ENCODE measurements around the gene SEC16A. TPM values are rescaled to one million over a fixed set of nuclear protein-coding genes. Genes with fewer than 3 reads are reported as not detected.

Gene SEC16A
- total and polyA plus RNA-seq, 4 donors = 21.7 to 96.1 (median 66.0) TPM

DNA sequence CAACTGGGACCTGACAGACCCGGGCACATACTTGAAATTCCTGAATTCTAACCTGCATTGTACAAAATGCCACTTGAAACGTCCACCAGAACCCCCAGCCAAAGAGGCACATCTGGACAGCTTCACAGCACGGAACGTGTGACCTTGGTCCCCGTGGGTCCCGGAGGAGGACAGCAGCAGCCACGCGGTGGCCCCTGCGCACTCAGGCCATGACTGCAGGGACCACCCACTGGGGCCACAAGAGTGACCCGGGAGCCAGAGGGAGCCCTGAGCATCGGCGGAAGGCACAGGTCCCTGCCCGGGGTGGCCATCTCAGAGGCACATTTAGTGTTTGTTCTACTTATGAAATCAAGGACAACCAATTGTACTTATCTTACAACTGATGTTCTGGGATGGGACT lies 80.8 kb downstream of the SEC16A start:
- H3K9me3 ChIP-seq (ENCODE audit: control insufficient read depth in 4 of 4, low read length in 3 of 4) = no peaks in the 10 kb centered on the region
- TF ChIP-seq YY1 (IDR thresholded peaks at IDR 0.05) (no peak), FOXA1 (IDR thresholded peaks at IDR 0.05) (no peak), RXRA (IDR thresholded peaks at IDR 0.05) (no peak), GABPA (IDR thresholded peaks at IDR 0.05 in 1 of 2, conservative IDR thresholded peaks at IDR 0.05 in 1 of 2) (no peak), JUND (IDR thresholded peaks at IDR 0.05) (no peak), FOXA2 (IDR thresholded peaks at IDR 0.05) (no peak), RAD21 (IDR thresholded peaks at IDR 0.05) (no peak), EGR1 (IDR thresholded peaks at IDR 0.05; ENCODE audit: low read depth in 2 of 2) (no peak)
- TF ChIP-seq, protein P1, sequence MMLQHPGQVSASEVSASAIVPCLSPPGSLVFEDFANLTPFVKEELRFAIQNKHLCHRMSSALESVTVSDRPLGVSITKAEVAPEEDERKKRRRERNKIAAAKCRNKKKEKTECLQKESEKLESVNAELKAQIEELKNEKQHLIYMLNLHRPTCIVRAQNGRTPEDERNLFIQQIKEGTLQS (IDR thresholded peaks at IDR 0.05) = no peak
- TF ChIP-seq, protein P2, sequence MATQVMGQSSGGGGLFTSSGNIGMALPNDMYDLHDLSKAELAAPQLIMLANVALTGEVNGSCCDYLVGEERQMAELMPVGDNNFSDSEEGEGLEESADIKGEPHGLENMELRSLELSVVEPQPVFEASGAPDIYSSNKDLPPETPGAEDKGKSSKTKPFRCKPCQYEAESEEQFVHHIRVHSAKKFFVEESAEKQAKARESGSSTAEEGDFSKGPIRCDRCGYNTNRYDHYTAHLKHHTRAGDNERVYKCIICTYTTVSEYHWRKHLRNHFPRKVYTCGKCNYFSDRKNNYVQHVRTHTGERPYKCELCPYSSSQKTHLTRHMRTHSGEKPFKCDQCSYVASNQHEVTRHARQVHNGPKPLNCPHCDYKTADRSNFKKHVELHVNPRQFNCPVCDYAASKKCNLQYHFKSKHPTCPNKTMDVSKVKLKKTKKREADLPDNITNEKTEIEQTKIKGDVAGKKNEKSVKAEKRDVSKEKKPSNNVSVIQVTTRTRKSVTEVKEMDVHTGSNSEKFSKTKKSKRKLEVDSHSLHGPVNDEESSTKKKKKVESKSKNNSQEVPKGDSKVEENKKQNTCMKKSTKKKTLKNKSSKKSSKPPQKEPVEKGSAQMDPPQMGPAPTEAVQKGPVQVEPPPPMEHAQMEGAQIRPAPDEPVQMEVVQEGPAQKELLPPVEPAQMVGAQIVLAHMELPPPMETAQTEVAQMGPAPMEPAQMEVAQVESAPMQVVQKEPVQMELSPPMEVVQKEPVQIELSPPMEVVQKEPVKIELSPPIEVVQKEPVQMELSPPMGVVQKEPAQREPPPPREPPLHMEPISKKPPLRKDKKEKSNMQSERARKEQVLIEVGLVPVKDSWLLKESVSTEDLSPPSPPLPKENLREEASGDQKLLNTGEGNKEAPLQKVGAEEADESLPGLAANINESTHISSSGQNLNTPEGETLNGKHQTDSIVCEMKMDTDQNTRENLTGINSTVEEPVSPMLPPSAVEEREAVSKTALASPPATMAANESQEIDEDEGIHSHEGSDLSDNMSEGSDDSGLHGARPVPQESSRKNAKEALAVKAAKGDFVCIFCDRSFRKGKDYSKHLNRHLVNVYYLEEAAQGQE (IDR thresholded peaks at IDR 0.05) = no peak
- peaks cover 5 to 37% (median 10%) of the 10 kb centered on the region in 4 donors for H3K36me3 ChIP-seq (ENCODE audit: control insufficient read depth in 4 of 4, insufficient read depth in 3 of 4, low read depth in 1 of 4, low read length in 3 of 4)
- WGBS = 80% methylated on average over 13 of the region's 13 CpGs
- no peak overlapping the region for H3K27ac ChIP-seq (ENCODE audit: low read depth in 1 of 2, low read length in 2 of 2)
- no peak for DNase-seq (ENCODE audit: low spot score)
- H3K4me3 ChIP-seq (ENCODE audit: low read depth in 1 of 3, low read length in 3 of 3) = no peak overlapping the region
- H3K27me3 ChIP-seq (ENCODE audit: control insufficient read depth in 4 of 4, insufficient read depth in 4 of 4, low read length in 3 of 4) = no peaks in the 10 kb centered on the region
- H3K4me1 ChIP-seq (ENCODE audit: control insufficient read depth in 4 of 4, insufficient read depth in 4 of 4, low read length in 3 of 4) = peaks cover 0 to 30% (median 20%) of the 10 kb centered on the region in 4 donors
- H3K9ac ChIP-seq (ENCODE audit: low read depth in 1 of 2, low read length in 2 of 2) = no peak overlapping the region

DNA sequence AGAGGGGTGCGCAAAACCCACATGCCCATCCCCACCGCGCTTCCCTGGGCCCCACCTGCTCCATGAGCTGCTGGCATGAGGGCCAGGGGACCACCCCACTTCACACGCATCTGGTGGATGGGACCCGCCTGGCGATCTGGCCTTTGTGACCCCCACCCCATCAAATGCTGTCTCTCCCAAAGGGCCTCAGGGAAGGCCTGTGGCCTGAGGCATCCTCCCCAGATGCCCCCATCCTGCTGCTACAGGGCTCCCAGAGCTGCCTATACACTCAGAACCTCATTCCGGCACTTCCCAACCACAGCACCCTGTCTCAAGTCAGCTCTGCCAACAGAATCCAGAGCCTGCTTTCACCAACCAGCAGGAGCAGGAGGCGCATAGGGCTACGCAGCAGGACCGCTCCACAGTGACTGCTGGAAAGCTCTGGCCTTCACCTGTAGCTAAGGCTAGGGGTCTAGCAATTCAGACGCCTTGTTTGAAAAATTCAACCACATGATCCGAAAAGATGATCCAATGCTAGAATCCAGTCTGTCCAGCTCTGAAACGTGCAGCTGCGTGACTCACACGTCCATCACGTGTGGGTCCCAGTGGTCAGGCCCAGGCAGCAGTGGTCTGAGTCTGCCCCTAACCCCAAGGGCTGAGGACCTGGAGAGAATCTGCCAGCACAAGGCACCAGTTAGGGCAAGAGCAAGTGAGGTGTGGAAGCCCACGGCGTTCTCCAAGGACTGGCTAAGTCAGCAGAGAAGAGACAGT lies 81.5 kb downstream of the SEC16A start:
- Histone ChIP-seq H3K9me3 (ENCODE audit: control insufficient read depth in 4 of 4, low read length in 3 of 4) (no peaks in the 10 kb centered on the region), H3K27ac (ENCODE audit: low read depth in 1 of 2, low read length in 2 of 2) (no peak overlapping the region), H3K4me3 (ENCODE audit: low read depth in 1 of 3, low read length in 3 of 3) (no peak overlapping the region), H3K9ac (ENCODE audit: low read depth in 1 of 2, low read length in 2 of 2) (no peak overlapping the region), H3K27me3 (ENCODE audit: control insufficient read depth in 4 of 4, insufficient read depth in 4 of 4, low read length in 3 of 4) (no peaks in the 10 kb centered on the region), H3K36me3 (ENCODE audit: control insufficient read depth in 4 of 4, insufficient read depth in 3 of 4, low read depth in 1 of 4, low read length in 3 of 4) (peaks cover 2 to 36% (median 7%) of the 10 kb centered on the region in 4 donors), H3K4me1 (ENCODE audit: control insufficient read depth in 4 of 4, insufficient read depth in 4 of 4, low read length in 3 of 4) (peaks cover 2 to 38% (median 27%) of the 10 kb centered on the region in 4 donors)
- 90% methylated on average over 18 of the region's 18 CpGs for WGBS
- no peak for DNase-seq (ENCODE audit: low spot score)
- TF ChIP-seq, protein P3, sequence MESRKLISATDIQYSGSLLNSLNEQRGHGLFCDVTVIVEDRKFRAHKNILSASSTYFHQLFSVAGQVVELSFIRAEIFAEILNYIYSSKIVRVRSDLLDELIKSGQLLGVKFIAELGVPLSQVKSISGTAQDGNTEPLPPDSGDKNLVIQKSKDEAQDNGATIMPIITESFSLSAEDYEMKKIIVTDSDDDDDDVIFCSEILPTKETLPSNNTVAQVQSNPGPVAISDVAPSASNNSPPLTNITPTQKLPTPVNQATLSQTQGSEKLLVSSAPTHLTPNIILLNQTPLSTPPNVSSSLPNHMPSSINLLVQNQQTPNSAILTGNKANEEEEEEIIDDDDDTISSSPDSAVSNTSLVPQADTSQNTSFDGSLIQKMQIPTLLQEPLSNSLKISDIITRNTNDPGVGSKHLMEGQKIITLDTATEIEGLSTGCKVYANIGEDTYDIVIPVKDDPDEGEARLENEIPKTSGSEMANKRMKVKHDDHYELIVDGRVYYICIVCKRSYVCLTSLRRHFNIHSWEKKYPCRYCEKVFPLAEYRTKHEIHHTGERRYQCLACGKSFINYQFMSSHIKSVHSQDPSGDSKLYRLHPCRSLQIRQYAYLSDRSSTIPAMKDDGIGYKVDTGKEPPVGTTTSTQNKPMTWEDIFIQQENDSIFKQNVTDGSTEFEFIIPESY (IDR thresholded peaks at IDR 0.05) = no peak
- no peak for TF ChIP-seq SP1 (IDR thresholded peaks at IDR 0.05)
- TF ChIP-seq RXRA (IDR thresholded peaks at IDR 0.05) = no peak
- TF ChIP-seq NR2F2 (IDR thresholded peaks at IDR 0.05) = no peak
- no peak for TF ChIP-seq FOXA2 (IDR thresholded peaks at IDR 0.05)
- TF ChIP-seq FOXA1 (IDR thresholded peaks at IDR 0.05) = no peak
- no peak for TF ChIP-seq YY1 (IDR thresholded peaks at IDR 0.05)
- no peak for TF ChIP-seq RAD21 (IDR thresholded peaks at IDR 0.05)
- TF ChIP-seq, protein P1 (IDR thresholded peaks at IDR 0.05) = no peak
- no peak for TF ChIP-seq TAF1 (conservative IDR thresholded peaks at IDR 0.05)
- TF ChIP-seq, protein P2 (IDR thresholded peaks at IDR 0.05) = no peak
- no peak for TF ChIP-seq HNF4G (IDR thresholded peaks at IDR 0.05)
- TF ChIP-seq, protein P4, sequence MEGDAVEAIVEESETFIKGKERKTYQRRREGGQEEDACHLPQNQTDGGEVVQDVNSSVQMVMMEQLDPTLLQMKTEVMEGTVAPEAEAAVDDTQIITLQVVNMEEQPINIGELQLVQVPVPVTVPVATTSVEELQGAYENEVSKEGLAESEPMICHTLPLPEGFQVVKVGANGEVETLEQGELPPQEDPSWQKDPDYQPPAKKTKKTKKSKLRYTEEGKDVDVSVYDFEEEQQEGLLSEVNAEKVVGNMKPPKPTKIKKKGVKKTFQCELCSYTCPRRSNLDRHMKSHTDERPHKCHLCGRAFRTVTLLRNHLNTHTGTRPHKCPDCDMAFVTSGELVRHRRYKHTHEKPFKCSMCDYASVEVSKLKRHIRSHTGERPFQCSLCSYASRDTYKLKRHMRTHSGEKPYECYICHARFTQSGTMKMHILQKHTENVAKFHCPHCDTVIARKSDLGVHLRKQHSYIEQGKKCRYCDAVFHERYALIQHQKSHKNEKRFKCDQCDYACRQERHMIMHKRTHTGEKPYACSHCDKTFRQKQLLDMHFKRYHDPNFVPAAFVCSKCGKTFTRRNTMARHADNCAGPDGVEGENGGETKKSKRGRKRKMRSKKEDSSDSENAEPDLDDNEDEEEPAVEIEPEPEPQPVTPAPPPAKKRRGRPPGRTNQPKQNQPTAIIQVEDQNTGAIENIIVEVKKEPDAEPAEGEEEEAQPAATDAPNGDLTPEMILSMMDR (IDR thresholded peaks at IDR 0.05; ENCODE audit: low read depth, low read length, missing input control) = no peak
- no peak for TF ChIP-seq EGR1 (IDR thresholded peaks at IDR 0.05; ENCODE audit: low read depth in 2 of 2)
- no peak for TF ChIP-seq JUND (IDR thresholded peaks at IDR 0.05)
- TF ChIP-seq HNF4A (conservative IDR thresholded peaks at IDR 0.05) = no peak
- TF ChIP-seq, protein P5, sequence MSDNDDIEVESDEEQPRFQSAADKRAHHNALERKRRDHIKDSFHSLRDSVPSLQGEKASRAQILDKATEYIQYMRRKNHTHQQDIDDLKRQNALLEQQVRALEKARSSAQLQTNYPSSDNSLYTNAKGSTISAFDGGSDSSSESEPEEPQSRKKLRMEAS (IDR thresholded peaks at IDR 0.05) = no peak

Measured in liver (tissue), 9 donors.